Naive B cell (primary cell): Measurements from ENCODE around the gene DOCK4. TPM values are rescaled to one million over a fixed set of nuclear protein-coding genes. Genes with fewer than 3 reads are reported as not detected.

ENCODE experiments used
- ATAC-seq, 2 donors: fragments of 150-1000 bp; cut with Tn5 transposase; 2 replicates each; pipeline ENCODE4 v1.10.0; 2021; ENCODE audit warnings: low read depth in 2 of 2, mild to moderate bottlenecking in 2 of 2, moderate library complexity in 2 of 2
- DNase-seq: peaks from one replicate; pipeline ENCODE4 v3.0.0; 2022
- H3K27ac Mint-ChIP-seq, 6 donors: one replicate each; pipeline ENCODE4 v1.8.0; 2020 to 2022; ENCODE audit warnings: mild to moderate bottlenecking in 6 of 6, mixed read lengths in 6 of 6, moderate library complexity in 5 of 6, inconsistent platforms in 2 of 6
- H3K27me3 Mint-ChIP-seq, 3 donors: one replicate each; pipeline ENCODE4 v1.8.0; 2021 to 2022; ENCODE audit warnings: mixed read lengths in 3 of 3, mild to moderate bottlenecking in 1 of 3
- H3K36me3 Mint-ChIP-seq, 2 donors: one replicate each; pipeline ENCODE4 v1.8.0; 2020 to 2022; ENCODE audit warnings: mixed read lengths in 2 of 2, inconsistent platforms in 1 of 2, mild to moderate bottlenecking in 1 of 2
- H3K4me1 Mint-ChIP-seq, 3 donors: one replicate each; pipeline ENCODE4 v1.8.0; 2020 to 2022; ENCODE audit warnings: mixed read lengths in 3 of 3, inconsistent platforms in 1 of 3, mild to moderate bottlenecking in 1 of 3, moderate library complexity in 1 of 3
- H3K4me3 Mint-ChIP-seq, 8 donors: one replicate each; pipeline ENCODE4 v1.8.0; 2020 to 2022; ENCODE audit warnings: mild to moderate bottlenecking in 8 of 8, mixed read lengths in 8 of 8, moderate library complexity in 8 of 8, inconsistent platforms in 2 of 8
- H3K9me3 Mint-ChIP-seq, 7 donors: one replicate each; pipeline ENCODE4 v1.8.0; 2020 to 2022; ENCODE audit warnings: mixed read lengths in 7 of 7, mild to moderate bottlenecking in 5 of 7, inconsistent platforms in 2 of 7, moderate library complexity in 1 of 7
- polyA plus RNA-seq, 6 donors: library from polyadenylated mRNA; unstranded; fragments of 300-500 nt; fragmentation: Illumina TruSeq; gene quantifications; one replicate each; pipeline ENCODE4 v1.2.3, GENCODE V29; 2021; ENCODE audit warnings: low read depth in 6 of 6

The DOCK4 gene
- polyA plus RNA-seq, 6 donors from 2014 or later: 0.16 to 0.55 (median 0.28) TPM; not detected in 3

DNA sequence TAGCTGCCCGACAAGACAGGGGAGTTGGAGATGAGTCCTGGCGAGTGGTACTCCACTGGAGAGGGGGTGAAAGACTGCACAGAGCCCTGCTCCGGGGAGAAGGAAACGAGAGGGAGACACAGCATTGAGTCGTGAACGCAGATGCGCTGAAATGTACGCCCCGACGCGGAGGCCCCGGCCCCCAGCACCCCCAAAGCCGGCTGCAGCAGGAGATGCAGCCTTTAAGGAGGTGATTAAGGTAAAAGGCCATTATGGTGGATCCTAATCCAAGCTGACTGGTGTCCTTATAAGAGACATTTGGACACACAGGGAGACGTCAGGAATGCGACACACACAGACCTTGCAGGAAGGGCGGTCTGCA, 477.6 kb downstream of the DOCK4 start:
- Mint-ChIP-seq H3K4me1 (no peaks in the 10 kb centered on the region), H3K27ac (no peak overlapping the region), H3K4me3 (no peak overlapping the region), H3K27me3 (no peaks in the 10 kb centered on the region), H3K36me3 (no peaks in the 10 kb centered on the region), H3K9me3 (no peaks in the 10 kb centered on the region)
- DNase-seq: no peak
- ATAC-seq: no peak

DNA sequence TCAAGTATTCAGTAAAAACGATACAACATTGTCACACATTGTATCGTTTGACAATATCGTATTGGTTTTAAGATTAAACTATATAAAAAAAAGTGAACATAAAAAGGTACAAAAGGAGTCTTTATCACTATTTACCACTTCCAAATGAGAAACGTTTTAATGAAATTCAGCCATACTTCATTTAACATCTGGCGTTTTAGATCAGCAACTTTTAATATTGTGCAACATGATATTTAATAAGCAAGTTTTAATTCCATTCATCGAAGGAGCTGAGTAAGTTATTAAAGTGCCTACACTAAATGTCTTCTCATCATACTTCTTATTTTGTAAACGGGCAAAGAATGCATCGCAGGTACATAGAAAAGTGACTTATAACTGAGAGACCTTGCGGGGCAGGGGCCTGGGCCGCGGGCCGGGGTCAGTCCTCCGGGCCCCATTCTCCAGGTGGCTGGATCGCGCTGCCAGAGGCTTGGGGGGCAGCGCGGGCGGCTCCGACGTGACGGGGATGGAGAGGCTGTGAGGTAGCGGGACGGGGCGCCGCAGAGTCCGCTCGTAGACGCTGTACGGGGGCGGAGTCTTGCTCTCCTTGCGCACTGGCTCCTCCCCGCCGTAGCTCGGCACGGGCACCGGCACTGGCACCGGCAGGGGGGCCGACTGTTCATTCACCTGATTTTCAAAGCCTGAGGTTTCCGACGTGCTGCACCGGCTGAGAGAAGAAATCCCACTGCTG, 478.1 kb downstream of the DOCK4 start:
- Mint-ChIP-seq H3K27me3 (no peaks in the 10 kb centered on the region), H3K36me3 (no peaks in the 10 kb centered on the region), H3K4me1 (no peaks in the 10 kb centered on the region), H3K4me3 (no peak overlapping the region), H3K27ac (no peak overlapping the region), H3K9me3 (no peaks in the 10 kb centered on the region)
- DNase-seq (no peak), ATAC-seq (no peak)

DNA sequence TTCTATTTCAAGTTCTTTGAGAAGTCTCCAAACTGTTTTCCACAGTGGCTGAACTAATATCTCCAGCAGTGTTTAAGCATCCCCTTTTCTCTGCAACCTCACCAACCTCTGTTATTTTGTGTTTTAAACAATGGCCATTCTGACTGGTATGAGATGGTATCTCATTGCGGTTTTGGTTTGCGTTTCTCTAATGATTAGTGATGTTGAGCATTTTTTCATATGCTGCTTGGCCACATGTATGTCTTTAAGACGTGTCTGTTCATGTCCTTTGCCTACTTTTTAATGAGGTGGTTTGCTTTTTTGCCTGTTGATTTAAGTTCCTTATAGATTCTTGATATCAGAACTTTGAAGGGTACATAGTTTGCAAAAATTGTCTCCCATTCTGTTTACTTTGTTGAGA, 487.3 kb downstream of the DOCK4 start:
- DNase-seq: no peak
- H3K36me3 Mint-ChIP-seq: no peaks in the 10 kb centered on the region
- H3K27me3 Mint-ChIP-seq: peaks cover under 1 to 2% (median under 1%) of the 10 kb centered on the region in 3 donors
- peaks cover 0 to 5% (median 3%) of the 10 kb centered on the region in 7 donors for H3K9me3 Mint-ChIP-seq
- ATAC-seq: no peak
- H3K4me1 Mint-ChIP-seq: no peaks in the 10 kb centered on the region
- H3K27ac Mint-ChIP-seq: no peak overlapping the region
- no peak overlapping the region for H3K4me3 Mint-ChIP-seq

DNA sequence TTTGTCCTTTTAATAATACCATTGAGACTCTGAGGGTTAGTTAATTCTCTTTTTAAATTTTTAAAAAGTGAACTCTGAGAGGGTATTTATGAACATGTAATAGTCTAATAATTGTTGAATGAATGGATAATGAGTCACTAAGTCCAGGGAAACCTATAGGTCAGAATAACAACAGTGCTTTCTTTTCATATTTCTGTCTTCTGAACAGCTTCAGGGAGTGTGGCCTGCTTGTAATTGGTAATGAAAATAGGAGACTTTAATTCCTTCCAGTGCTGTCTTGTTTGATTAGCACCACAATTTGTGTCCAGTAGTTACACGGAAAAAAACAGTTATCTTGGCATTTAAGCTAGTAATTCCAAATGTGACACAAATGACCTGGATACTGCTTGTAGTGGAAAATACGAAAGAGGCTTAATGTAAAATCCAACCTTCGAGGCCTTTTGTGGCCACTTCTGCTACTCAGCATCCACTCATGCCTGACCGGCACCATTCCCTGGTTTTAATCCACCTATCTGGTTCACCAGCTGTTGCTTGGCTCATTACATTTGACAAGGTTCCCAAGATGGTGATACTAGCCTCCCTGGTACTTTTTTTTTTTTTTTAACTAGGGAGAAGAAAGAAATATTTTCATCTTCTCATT, 494.7 kb downstream of the DOCK4 start:
- H3K4me3 Mint-ChIP-seq: no peak overlapping the region
- no peak overlapping the region for H3K27ac Mint-ChIP-seq
- H3K36me3 Mint-ChIP-seq: no peaks in the 10 kb centered on the region
- no peak for ATAC-seq
- DNase-seq: no peak
- H3K9me3 Mint-ChIP-seq: no peaks in the 10 kb centered on the region
- H3K27me3 Mint-ChIP-seq: peaks cover 4 to 16% (median 12%) of the 10 kb centered on the region in 3 donors
- H3K4me1 Mint-ChIP-seq: no peaks in the 10 kb centered on the region

DNA sequence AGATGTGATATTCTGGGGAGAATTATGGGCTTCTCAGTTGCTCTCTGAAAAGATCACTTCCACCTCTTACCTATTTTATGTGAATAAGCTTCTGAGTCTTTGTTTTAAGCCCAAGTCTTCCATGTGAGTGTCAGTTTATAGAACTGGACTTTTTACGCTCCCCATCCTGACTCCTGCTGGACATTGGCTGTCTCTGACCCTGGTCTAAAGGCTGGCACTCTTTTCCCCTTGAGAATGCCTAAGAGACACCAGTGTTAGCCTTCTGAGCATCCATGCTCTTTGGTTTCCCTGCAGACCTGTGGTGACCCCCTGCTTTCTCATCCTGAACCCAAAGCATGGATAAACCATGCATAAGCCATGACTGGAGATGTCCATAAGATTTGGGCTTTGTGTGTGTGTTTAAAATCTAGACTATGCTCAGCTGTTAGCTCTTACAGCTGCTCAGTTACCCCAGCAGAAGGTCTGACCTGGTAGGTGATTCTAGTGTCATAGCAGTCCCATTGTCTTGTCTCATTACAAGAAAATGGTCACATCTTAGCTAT, 495.3 kb downstream of the DOCK4 start:
- Mint-ChIP-seq H3K9me3 (no peaks in the 10 kb centered on the region), H3K4me1 (no peaks in the 10 kb centered on the region), H3K27me3 (peaks cover 4 to 16% (median 12%) of the 10 kb centered on the region in 3 donors), H3K36me3 (no peaks in the 10 kb centered on the region), H3K4me3 (no peak overlapping the region), H3K27ac (no peak overlapping the region)
- ATAC-seq (no peak), DNase-seq (no peak)

DNA sequence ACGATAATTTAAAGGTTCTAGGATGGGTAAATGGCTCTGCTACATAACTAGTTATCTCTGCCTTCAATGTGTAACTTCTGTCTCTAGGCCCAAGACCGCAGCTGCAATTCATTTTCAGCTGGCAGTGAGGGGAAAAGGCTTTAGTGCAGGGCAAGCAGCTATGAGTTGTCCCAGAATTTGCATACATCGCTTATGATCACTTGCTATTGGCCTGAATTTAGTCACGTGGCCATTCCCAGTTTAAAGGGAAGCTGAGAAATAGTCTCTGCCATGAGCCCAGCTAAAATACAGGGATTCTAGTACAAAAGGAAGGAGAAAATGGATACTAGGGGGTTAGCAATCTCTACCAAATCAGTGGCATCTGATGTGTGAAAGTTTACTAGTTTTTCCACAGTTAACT, 498.1 kb downstream of the DOCK4 start:
- ATAC-seq (no peak), DNase-seq (no peak)
- no peak overlapping the region for H3K4me3 Mint-ChIP-seq
- H3K36me3 Mint-ChIP-seq: no peaks in the 10 kb centered on the region
- H3K27ac Mint-ChIP-seq: no peak overlapping the region
- H3K4me1 Mint-ChIP-seq: no peaks in the 10 kb centered on the region
- peaks cover 0 to 14% (median 6%) of the 10 kb centered on the region in 7 donors for H3K9me3 Mint-ChIP-seq
- peaks cover 3 to 11% (median 6%) of the 10 kb centered on the region in 3 donors for H3K27me3 Mint-ChIP-seq

DNA sequence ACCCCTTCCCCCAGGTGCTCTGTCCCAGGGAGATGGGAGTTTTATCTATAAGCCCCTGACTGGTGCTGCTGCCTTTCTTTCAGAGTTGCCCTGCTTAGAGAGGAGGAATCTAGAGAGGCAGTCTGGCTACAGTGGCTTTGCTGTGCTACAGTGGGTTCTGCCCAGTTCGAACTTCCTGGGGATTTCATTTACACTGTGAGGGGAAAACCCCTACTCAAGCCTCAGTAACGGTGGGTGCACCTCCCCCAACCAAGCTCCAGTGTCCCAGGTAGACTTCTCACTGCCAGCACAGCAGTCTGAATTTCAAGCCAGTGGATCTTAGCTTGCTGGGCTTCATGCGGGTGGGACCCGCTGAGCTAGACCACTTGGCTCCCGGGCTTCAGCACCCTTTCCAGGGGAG, 500.4 kb downstream of the DOCK4 start:
- H3K36me3 Mint-ChIP-seq: no peaks in the 10 kb centered on the region
- no peaks in the 10 kb centered on the region for H3K4me1 Mint-ChIP-seq
- ATAC-seq: no peak

DNA sequence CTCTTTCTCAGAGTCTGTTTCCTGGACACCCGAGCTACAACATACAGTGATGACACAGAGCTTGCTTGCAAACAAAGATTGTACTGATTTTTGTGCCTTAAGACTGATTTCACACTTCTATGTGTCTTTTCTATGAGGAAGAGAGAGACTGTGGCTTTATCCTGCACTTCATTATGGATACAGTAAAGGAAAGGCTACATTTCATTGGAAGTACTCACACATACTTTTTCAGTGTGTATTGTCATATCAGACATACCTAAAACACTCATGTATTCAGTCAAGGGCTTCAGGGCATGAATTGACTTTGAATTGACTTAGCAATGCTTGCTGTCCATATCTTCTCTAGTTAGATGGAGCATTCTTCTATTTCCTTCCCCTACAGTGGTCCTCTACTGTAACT, 508.4 kb downstream of the DOCK4 start:
- no peak overlapping the region for H3K4me3 Mint-ChIP-seq
- DNase-seq: no peak
- no peak for ATAC-seq
- H3K9me3 Mint-ChIP-seq: peaks cover 0 to 9% (median 2%) of the 10 kb centered on the region in 7 donors
- H3K27me3 Mint-ChIP-seq: peaks cover 0 to 10% (median 0%) of the 10 kb centered on the region in 3 donors
- H3K36me3 Mint-ChIP-seq: no peaks in the 10 kb centered on the region
- no peaks in the 10 kb centered on the region for H3K4me1 Mint-ChIP-seq
- H3K27ac Mint-ChIP-seq: no peak overlapping the region

More for the DNA sequence above, 500.4 kb downstream of the DOCK4 start:
- Mint-ChIP-seq H3K27ac (no peak overlapping the region), H3K27me3 (peaks cover 0 to 11% (median 4%) of the 10 kb centered on the region in 3 donors), H3K4me3 (peak overlapping the region in 1 of 8 donors; percentile 57), H3K9me3 (peaks cover 0 to 18% (median 6%) of the 10 kb centered on the region in 7 donors)
- no peak for DNase-seq

DNA sequence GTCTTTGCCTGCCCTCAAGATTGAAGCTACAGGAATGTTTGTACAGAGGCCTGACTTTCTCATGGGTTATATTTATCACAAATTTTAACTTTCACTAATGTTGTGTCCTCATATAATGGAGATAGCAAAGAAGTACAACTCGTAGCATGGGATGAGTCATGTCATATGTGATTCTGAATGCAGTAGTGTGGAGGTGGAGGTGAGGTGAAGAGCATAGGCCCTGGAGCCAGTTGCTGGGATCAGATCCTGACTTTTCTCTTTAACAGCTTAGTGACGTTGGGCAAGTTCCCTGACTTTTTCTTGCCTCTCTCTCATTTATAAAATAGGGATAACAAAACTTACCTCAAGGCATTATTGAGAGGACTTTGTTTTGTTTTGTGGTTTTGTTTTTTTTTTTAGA, 511.8 kb downstream of the DOCK4 start:
- H3K9me3 Mint-ChIP-seq: peaks cover 0 to 11% (median 2%) of the 10 kb centered on the region in 7 donors
- no peak overlapping the region for H3K4me3 Mint-ChIP-seq
- H3K4me1 Mint-ChIP-seq: peaks cover 0 to 10% (median 0%) of the 10 kb centered on the region in 3 donors
- no peak overlapping the region for H3K27ac Mint-ChIP-seq
- no peak for DNase-seq
- H3K27me3 Mint-ChIP-seq: peaks cover 0 to 5% (median 0%) of the 10 kb centered on the region in 3 donors
- H3K36me3 Mint-ChIP-seq: no peaks in the 10 kb centered on the region
- ATAC-seq: no peak

DNA sequence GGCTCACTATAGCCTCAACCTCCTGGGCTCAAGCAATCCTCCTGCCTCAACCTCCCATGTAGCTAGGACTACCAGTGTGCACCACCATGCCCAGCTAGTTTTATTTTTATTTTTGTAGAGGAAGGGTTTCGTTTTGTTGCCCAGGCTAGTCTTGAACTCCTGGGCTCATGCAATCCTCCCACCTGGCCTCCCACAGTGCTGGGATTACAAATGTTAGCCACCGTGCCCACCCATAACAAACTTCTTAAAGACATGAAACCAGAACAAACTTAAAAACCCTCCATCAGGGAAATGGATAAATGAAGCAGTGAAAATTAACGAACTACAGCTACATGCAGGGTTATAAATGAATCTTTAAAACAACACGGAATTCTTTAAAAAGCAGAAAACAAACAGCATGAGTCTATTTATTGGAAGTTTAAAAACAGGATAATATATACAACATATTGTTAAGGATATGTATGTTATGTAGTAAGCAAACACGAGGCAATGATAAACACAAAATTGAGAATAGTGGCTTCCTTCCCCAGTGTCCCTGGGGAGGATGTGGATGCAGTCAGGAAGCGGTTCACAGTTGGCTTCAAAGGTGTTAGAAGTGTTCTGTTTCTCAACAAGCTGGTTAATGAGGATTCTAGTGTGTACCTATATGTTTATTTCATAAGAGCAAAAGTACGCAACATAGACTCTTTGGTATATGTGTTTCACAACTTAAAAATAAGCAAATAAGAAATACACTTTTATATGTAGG, 515.7 kb downstream of the DOCK4 start:
- DNase-seq (no peak), ATAC-seq (no peak)
- peaks cover 0 to 11% (median 2%) of the 10 kb centered on the region in 7 donors for H3K9me3 Mint-ChIP-seq
- peak overlapping the region in 1 of 6 donors; percentile 8 for H3K27ac Mint-ChIP-seq
- peaks cover 0 to 10% (median 0%) of the 10 kb centered on the region in 3 donors for H3K4me1 Mint-ChIP-seq
- no peak overlapping the region for H3K4me3 Mint-ChIP-seq
- peaks cover 0 to 6% (median 0%) of the 10 kb centered on the region in 3 donors for H3K27me3 Mint-ChIP-seq
- H3K36me3 Mint-ChIP-seq: no peaks in the 10 kb centered on the region

DNA sequence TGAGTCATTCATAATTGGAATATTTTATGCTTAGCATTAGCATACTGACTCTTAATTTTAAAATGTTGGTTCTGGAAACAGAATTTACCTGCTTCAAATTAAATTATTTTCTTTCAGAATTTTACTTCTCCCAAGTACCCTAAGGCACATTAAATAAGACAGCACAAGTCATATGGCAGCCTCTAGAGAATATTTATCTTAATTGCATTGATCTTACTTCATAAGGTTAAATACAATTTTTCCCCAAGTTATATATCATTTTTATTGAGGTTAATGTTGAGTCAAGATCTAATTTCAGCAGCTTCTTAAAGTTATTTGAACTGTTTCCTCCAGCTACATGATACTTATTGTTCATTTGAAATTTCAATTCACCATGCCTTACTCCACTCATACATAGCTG, 520.9 kb downstream of the DOCK4 start:
- H3K27me3 Mint-ChIP-seq: peaks cover 0 to 6% (median 4%) of the 10 kb centered on the region in 3 donors
- H3K9me3 Mint-ChIP-seq: no peaks in the 10 kb centered on the region
- ATAC-seq: no peak
- H3K27ac Mint-ChIP-seq: no peak overlapping the region
- no peak overlapping the region for H3K4me3 Mint-ChIP-seq
- no peaks in the 10 kb centered on the region for H3K36me3 Mint-ChIP-seq
- H3K4me1 Mint-ChIP-seq: peaks cover 0 to 1% (median 0%) of the 10 kb centered on the region in 3 donors
- DNase-seq: no peak

DNA sequence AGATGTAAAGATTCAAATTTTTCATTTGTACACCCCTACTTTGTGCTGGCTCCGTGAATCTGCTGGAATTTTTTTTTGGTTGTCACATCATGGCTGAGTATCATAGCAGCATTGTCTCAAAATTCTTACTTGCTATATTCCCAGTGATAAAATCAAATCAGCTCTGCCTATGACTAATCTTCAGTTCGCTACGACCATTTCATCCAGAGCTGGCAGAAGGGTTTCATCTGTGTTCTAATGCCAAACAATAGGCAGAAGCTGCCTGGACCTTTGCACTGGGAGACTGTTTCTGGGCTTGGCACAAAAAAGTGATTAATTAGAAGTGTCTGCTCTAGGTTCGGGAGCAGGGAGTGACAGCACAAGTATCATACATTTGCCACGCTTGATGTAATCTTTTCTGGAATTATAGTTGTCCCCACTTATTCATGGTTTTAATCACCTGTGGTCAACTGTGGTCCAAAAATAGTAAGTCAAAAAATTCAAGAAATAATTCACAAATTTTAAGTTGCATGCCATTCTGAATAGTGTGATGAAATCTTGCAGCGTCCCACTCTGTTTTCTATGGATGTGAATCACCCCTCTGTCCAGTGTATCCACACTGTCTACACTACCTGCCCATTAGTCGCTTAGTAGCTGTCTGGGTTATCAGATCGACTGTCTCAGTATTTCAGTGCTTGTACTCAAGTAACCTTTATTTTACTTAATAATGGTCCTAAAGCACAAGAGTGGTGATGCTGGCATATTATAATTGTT, 523.4 kb downstream of the DOCK4 start:
- Mint-ChIP-seq H3K27me3 (peaks cover 4 to 6% (median 5%) of the 10 kb centered on the region in 3 donors), H3K36me3 (no peaks in the 10 kb centered on the region), H3K9me3 (no peaks in the 10 kb centered on the region), H3K4me3 (no peak overlapping the region), H3K27ac (no peak overlapping the region), H3K4me1 (no peaks in the 10 kb centered on the region)
- DNase-seq: no peak
- ATAC-seq: no peak

DNA sequence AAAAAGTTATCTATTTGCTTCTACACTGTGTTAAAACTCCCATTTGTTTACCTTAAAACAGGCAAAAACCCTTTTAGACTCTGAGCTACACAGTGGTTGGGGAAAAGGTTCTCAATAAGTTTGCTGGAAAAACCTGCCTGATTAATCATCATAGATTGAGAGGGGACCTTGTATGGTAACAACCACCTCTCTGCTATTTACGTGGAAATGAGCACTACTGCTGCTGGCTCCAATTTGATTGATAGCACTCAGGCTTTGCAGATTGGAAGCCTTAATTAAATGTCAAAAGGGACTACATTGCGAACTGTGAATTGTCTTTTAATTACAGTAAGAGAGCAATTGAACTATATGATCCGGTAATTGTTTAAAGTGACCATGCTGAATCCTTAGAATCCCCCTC, 525.0 kb downstream of the DOCK4 start:
- Mint-ChIP-seq H3K4me1 (no peaks in the 10 kb centered on the region), H3K27ac (no peak overlapping the region), H3K9me3 (no peaks in the 10 kb centered on the region), H3K36me3 (no peaks in the 10 kb centered on the region), H3K27me3 (peaks cover 0 to 5% (median 4%) of the 10 kb centered on the region in 3 donors), H3K4me3 (no peak overlapping the region)
- no peak for ATAC-seq
- DNase-seq: no peak
